SK-MEL-5 (cell line): Measurements from ENCODE around the gene RARS1. TPM values are rescaled to one million over a fixed set of nuclear protein-coding genes. Genes with fewer than 3 reads are reported as not detected.

Experiments
- DNase-seq: peaks from one replicate; pipeline ENCODE4 v3.0.0-alpha.2; 2016; ENCODE audit warnings: low read depth, low spot score
- in situ Hi-C: cut with HindIII; loops from 2 replicates; pipeline ENCODE4 v1.10.0; 2016; ENCODE audit warnings: low sequenced_read_pairs, high pct_unique_total_duplicates, low pct_unique_long_range_greater_than_20kb
- total RNA-seq: library from RNA; depleted of rRNA; stranded (reverse); fragments of >200 nt; shearing (Covaris generic); gene quantifications from 2 replicates; pipeline ENCODE4 v1.2.3, GENCODE V29; 2014

RARS1 gene
- total RNA-seq, 1 experiment from 2014 or later: 159 TPM

DNA sequence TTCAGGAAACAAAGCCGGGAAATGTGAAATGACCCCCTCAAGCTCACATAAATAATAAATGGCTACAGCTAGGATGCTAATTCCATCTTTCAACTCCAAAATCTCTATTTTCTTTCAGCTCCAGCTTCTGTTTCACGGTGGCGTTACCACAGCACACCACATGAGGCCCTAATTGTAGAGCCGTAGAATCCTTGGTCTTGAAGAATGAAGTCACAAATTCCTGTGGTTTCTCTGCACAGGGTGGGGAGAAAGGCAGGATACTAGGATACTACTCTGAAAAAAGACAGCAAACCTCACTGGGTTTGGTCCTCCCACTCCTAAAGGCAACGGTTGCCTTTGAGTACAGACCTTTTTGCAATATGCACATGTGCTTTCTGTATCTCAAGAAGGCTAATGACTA lies 13.9 kb upstream of the RARS1 start:
- in situ Hi-C loops: no loop called here
- DNase-seq: peak; percentile 67

DNA sequence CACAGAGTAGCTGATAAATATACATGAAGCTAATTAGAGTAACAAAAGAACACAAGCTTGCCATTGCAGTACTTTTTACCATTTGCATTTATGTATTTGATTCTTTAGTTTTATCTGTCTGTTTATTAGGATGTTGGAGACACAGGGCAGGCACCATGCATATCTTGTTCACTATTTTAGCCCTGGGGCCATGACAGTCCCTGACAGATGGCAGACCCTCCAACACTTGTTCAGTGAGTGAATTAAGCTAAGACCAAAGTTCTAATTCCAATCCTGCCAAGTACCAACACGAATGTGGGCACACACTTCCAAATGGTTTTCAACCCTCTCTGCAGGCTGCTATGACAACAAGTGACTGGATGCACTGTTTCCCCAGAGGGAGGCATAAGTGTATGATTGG lies 12.0 kb upstream of the RARS1 start:
- no peak for DNase-seq
- in situ Hi-C loops: no loop called here

DNA sequence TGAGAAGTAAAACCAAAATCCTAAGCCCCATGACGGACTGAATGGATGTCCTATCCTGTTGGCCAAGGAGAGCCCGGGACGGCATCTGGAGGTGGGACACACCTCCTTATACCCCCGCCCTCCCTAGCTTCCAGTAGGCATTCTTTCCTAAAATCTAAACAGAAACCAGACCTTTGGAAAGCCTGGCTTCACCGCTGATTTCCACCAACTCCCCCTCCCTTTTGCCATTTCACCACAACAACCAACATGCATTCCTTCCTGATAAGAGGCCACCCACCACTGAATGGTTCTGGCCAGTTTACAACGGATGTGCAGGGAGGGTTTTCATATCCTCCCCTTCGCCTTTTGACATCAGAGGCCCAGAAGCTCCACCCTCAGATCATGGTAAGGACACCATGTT lies 9.2 kb upstream of the RARS1 start:
- in situ Hi-C loops: no loop called here
- no peak for DNase-seq

DNA sequence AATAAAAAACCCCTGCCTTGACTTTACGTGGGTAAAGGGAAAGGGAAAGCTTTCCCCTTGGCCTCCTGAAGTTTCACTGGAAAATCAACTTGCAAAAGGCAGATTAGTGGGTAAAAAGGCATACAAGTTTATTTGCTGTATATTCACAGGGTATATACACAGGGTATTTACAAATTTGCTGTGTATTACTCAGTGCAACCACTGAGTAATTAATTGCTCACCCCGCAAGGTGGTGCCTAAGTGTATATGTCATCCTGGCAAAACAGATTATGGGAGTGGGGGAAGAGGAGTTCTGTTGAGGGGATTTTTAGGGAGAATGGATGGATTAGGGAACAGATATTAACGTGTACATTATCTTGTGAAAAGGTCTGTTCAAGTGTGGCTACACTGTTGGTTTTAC lies 7.1 kb upstream of the RARS1 start:
- in situ Hi-C loops: no loop called here

DNA sequence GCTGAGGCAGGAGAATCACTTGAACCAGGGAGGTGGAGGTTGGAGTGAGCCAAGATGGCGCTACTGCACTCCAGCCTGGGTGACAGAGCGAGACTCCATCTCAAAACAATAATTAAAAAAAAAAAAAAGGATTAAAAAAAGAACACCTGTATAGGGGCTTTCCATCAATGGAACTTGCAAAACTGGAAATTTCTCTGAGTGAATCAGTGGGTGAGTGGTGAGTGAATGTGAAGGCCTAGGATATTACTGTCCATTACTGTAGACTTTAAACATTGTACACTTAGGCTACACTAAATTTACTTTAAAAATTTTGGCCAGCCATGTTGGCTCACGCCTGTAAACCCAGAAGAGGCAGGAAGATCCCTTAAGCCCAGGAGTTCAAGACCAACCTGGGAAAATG lies 5.7 kb upstream of the RARS1 start:
- DNase-seq: no peak
- in situ Hi-C loops: no loop called here

More for the DNA sequence above, 7.1 kb upstream of the RARS1 start:
- DNase-seq: no peak

DNA sequence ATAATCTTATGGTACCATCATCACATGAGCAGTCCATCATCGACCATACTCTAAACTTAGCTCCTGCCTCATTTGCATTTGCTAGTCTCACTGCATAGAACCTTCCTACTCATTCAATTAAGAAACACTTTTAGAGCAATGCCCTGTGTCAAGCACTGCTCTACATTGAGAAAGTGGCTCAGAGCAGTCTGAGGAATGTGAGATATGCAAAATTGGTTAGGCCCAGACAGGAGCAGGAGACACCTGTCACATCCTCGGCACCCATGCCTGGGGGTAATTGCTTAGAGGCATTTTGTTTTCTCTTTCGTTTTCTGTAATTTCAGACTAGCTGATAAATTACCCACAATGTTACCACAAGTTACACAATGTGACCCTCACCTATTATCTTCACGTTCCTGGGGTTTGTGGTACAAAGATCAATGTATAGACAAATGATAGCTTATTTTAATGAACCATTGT lies 4.9 kb upstream of the RARS1 start:
- no peak for DNase-seq
- in situ Hi-C loops: no loop called here

DNA sequence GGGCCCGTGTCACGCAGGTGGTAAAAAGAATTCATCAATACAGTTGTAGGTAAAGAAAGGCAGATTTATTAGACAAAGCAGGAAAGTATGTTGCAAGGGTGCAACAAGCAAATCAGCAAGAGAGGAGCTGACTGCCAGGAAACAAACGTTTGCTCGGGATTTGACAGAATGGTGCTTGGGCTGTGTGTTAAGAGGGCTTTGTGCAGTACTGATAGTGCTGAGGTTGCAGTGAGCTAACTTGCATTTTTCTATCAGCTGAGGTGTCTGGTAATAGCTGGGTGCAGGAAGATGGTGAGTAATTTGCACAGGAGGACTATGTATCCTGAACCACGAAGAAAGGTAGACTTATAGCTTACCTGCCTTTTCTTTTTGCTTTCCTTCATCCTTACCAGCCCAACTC lies 3.9 kb upstream of the RARS1 start:
- in situ Hi-C loops: no loop called here

DNA sequence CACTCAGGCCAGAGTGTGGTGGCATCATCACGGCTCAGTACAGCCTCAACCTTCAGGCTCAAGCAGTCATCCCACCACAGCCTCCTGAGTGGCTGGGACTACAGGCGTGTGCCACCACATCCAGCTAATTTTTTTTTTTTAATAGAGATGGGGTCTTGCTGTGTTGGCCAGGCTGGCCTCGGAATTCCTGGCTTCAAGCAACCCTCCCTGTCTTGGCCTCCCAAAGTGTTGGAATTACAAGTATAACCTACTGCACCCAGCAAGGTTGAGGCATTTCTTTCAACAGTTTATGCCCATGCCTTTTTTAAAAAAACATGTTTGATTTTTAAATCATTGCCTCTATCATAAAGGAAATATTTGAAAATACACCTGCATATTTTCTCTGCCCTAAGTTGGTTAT lies 2.8 kb downstream of the RARS1 start:
- DNase-seq: no peak
- in situ Hi-C loops: no loop called here

More for the DNA sequence above, 3.9 kb upstream of the RARS1 start:
- DNase-seq: no peak

DNA sequence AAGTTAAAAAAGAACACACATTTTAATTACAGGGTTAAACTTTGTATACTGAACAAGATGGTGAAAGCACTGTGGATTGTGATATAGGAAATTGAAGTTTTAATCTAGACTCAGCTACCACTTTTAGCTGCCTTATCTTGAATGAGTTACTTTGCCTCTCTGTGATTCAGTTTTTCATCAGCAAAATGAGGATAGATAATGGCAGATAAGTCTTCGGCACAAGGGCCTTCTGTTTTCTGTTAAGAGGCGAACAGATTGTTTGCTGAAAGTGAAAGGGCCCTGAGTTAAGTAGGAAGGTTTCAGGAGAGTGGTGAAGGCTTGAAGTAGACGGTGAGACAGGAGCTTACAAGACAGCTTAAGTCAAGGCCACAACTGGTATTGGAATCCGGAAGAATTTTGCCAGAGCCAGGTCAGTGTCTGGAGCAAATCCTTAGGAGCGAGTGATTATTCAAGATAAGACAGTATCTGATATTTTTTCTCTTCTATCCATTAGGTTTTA lies 7.8 kb downstream of the RARS1 start:
- DNase-seq: no peak
- in situ Hi-C loops: no loop called here

DNA sequence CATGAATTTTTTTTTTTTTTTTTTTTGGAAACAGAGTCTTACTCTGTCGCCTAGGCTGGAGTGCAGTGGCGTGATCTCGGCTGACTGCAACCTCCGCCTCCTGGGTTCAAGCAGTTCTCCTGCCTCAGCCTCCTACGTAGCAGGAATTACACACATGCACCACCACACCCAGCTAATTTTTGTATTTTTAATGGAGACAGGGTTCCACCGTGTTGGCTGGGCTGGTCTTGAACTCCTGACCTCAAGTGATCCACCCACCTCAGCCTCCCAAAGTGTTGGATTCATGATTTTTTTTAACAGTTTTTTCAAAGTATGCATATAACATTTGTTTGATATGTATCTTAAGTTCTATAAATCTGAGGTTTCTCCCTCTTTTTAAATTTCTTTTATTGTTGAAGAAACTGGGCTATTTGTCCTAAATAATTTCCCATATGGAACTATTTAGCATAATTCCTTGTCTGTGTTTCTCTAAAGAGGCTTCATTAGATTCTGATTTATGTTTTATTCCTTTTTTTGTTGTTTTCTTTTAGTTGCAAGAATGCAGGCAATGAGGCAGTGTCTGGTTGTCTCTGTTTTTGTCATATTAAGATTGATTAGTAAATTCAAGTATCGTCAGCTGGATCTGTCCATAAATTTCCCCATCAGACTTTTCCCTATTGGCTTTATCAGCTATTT lies 16.4 kb downstream of the RARS1 start:
- in situ Hi-C loops: no loop called here

DNA sequence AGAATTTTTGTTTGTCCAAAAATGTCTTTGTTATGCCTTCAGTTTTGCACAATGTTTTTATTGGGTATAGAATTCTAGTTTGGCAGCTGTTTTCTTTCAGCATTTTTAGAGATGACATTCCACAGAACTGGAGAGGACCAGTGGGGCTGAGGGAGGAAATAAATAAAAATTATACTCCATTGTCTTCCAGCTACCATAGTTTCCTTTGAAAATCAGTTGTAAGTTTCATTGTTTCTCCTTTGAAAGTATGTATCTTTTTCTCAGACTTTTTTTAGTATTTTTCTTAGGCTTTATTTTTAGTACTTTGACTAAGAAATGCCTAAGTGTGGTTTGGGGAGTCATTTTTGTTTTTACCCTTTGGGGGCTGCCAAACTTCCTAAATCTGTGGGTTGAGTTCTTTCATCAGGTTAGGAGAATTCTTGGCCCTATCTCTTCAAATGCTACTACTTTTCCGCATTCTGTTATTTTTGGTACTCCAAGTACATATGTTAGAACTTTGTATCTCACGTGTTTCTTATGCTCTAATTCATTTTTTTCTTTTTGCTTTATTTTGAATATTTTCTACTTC lies 27.7 kb downstream of the RARS1 start:
- no peak for DNase-seq
- in situ Hi-C loops: no loop called here

More for the DNA sequence above, 16.4 kb downstream of the RARS1 start:
- DNase-seq: no peak

DNA sequence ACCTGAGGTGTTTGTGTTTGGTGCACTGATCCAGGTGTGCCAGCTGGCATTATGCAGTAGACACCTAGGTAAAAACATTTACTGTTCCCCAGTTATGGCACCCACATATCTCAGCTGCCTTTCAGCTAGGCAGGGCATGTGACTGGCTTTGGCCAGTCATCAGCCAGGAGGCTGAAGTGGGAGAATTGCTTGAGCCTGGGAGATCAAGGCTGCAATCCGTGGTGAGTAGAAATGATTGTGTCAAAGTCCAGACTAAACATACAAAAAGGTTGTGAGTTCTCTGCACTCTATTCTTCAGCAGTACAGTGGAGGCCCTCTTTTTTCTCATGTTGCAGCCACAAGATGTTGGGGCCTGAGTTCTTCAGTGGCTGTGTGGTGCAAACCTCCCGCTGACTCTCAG lies 39.6 kb downstream of the RARS1 start:
- in situ Hi-C loops: no loop called here
- DNase-seq: no peak

DNA sequence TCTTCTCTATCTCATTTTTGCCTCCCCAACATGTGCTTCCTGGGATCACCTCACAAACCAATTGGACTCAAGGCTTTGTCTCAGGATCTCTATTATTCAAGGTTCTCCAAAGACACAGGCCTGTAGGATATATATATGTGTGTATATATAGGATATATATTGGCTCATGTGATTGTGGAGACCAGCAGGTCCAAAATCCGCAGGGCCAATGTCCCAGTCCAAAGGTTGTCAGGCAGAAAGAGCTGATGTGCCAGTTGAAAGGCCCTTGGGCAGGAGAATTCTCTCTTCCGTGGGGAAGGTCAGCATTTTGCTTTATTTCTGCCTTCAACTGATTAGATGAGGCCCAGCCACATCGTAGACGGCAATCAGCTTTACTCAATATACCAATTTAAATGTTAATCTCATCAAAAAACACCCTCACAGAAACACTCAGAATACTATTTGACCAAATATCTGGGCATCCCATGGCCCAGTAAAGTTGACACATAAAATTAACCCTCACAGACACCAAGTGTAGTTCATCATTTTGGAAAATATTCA lies 41.6 kb downstream of the RARS1 start:
- no peak for DNase-seq
- in situ Hi-C loops: no loop called here

DNA sequence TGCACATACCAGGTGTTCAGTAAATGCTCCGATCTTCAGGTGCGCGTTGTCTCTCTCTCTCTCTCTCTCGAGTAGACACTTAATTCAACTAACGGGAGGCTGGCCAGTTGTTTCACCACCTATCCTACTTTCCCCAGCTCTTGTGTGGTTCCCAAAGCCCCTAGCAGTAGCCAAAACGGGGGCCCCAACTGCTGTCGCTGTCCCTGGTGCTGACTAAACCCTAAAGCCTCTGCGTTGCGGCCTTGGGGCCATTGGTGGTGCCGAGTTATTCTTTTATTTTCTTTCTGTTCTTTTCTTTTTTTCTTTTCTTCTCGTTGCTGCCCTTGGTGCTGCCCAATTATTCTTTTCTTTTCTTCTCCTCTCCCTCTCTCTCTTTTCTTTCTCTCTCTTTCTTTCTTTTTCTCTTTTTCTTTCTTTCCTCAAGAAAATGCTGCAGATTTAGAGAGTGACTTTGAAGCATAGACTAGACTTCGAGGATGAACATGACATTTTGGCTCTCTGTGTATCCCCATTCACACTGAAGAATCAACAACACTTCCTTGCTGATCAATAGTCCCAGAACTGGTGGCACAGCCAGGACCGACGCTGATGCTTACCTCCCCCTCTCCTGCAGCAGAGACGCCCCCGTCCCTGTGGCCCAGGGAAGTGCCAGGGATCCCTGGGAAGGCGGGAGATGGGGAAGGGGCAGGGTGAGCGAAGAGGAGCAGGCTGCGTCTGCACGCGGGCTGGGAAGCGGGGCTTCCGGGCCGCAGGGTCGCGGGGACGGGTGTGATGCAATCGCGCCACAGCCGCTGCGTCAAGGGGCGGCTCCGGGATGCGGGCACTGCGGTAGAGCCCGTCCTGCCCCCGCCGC lies 42.5 kb downstream of the RARS1 start, which contains the start of gene FBLL1:
Gene FBLL1, plus strand, starts transcription at position 785 of the 853 bp plus-strand sequence. CDS start 200 bp downstream, outside the sequence.
- in situ Hi-C loops: no loop called here
- no peak for DNase-seq

DNA sequence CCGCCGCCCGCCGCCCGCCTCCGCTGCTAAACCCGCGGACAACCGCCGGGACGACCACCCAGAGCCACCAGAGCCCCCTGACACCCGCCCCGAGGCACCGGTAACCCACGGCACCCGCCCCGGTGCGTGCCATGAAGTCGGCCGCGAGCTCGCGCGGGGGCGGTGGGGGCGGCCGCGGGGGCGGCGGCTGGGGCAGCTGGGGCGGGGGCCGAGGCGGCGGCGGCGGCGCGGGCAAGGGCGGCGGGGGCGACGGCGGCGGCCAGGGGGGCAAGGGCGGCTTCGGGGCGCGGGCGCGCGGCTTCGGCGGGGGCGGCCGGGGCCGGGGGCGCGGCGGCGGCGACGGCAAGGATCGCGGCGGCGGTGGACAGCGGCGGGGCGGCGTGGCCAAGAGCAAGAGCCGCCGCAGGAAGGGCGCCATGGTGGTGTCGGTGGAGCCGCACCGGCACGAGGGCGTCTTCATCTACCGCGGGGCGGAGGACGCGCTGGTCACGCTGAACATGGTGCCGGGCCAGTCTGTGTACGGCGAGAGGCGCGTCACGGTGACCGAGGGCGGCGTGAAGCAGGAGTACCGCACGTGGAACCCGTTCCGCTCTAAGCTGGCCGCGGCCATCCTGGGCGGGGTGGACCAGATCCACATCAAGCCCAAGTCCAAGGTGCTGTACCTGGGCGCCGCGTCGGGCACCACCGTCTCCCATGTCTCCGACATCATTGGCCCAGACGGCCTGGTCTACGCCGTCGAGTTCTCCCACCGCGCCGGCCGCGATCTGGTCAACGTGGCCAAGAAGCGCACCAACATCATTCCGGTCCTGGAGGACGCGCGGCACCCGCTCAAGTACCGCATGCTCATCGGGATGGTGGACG lies 43.3 kb downstream of the RARS1 start:
- in situ Hi-C loops: no loop called here
- DNase-seq: no peak

DNA sequence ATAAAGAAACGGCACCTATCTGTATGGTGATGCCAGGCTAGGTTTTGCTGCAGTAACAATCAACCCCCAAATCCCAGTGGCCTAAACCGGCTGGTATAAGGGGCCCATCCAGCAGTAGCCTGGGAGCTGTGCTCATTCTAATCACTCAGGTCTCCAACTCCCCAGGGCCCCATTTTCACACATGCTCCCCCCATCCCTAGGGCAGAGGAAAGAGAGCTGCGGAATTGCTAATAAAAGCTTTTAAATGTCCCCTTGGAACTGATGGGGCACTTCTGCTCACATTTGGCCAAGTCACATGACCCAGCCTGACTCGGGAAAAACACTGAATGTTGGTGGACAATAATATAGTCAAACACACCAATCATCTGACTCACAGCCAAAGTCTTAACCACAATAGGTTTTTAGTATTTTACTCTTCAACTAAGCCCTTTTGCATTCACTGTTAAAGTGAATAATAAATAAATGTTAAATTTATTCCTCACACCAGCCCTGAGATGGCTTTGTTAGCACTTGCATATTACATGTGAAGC lies 44.4 kb downstream of the RARS1 start:
- DNase-seq: no peak
- in situ Hi-C loops: no loop called here

DNA sequence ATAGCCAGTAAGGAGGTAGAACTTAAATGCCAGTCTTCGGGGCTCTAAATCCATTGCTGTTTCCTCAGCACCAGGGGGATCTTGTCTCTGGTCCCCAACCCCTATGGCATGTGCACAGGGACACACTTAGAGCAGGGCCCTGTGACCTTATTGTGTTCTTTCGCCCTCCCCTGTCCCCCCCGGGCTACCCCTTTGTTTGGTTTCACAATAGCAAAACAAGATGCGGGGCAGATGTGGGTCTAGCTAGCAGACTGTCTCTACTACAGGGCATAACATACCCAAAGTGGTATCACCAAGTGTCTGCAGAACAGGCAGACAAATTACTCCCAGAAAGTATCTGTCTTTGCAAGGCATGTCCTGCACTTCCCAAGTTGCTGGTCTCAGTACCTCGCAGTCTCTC lies 44.9 kb downstream of the RARS1 start:
- in situ Hi-C loops: no loop called here
- DNase-seq: no peak
